ENCODE results near the gene METTL8. TPM values are rescaled to one million over a fixed set of nuclear protein-coding genes. Genes with fewer than 3 reads are reported as not detected.

METTL8 gene
- total and polyA plus RNA-seq, 9 donors, result 8.0 to 17.6 (median 12.4) TPM

DNA sequence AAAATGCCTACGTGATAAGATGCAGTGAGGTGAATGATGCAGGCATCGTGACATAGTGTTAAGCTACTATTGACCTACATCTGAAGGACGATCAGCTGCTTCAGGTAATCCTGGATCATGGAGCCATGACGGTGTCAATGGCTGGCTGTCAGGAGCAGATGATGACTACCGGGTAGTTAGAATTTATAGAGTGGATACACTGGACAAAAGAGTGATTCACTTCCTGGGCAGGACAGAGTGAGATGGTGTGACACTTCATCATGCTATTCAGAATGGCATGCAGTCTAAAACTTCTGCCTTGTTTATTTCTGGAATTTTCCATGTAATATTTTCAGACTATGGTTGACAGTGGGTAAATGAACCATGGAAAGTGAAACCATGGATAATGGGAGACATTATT lies 29.5 kb downstream of the METTL8 start:
- Histone ChIP-seq H3K9me3 (replicated peaks; ENCODE audit: control insufficient read depth, low read depth, low read length) (peaks cover 7% of the 10 kb centered on the region), H3K36me3 (ENCODE audit: control insufficient read depth, insufficient read depth, low read length) (no peaks in the 10 kb centered on the region), H3K4me3 (ENCODE audit: low read length) (no peak overlapping the region), H3K27ac (ENCODE audit: low read length) (no peak overlapping the region), H3K4me1 (ENCODE audit: control insufficient read depth, insufficient read depth, low read length) (no peaks in the 10 kb centered on the region), H3K27me3 (ENCODE audit: control insufficient read depth, insufficient read depth, low read length) (no peaks in the 10 kb centered on the region)
- no peak for DNase-seq
- WGBS (ENCODE audit: insufficient coverage), result 95% methylated on average over 4 of the region's 5 CpGs

DNA sequence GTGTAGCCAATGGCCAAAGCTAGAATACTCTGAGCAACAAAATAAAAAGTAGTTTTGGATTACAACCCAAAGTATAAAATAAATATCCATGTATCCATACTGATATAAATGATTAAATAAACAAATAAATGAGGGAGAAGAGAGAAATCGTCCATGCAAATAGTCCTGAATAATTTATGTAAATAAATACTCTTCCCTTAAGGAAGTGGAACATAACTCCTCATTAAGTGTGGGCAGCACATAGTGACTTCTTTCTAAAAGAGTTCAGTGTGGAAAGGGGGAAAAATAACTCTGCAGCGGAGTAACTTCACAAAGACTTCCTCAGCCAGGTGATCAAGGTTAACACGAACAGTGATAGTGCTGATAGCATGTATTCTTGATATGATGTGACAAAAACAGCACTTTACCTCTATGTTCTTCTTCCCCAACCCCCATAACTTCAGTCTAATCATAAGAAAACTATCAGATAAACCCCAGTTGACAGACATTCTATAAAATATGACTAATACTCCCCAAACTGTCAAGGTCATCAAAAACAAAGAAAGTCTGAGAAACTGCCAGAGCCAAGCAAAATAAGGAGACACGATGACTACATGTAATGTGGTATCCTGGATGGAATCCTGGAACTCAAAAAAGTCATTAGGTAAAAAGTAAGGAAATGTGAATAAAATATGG lies 30.7 kb downstream of the METTL8 start:
- Histone ChIP-seq H3K36me3 (ENCODE audit: control insufficient read depth, insufficient read depth, low read length) (no peaks in the 10 kb centered on the region), H3K4me1 (ENCODE audit: control insufficient read depth, insufficient read depth, low read length) (no peaks in the 10 kb centered on the region), H3K4me3 (ENCODE audit: low read length) (no peak overlapping the region), H3K27ac (ENCODE audit: low read length) (no peak overlapping the region), H3K9me3 (replicated peaks; ENCODE audit: control insufficient read depth, low read depth, low read length) (peaks cover 7% of the 10 kb centered on the region), H3K27me3 (ENCODE audit: control insufficient read depth, insufficient read depth, low read length) (no peaks in the 10 kb centered on the region)
- DNase-seq, result no peak
- WGBS (ENCODE audit: insufficient coverage), result 100% methylated on average over 1 of the region's 4 CpGs

DNA sequence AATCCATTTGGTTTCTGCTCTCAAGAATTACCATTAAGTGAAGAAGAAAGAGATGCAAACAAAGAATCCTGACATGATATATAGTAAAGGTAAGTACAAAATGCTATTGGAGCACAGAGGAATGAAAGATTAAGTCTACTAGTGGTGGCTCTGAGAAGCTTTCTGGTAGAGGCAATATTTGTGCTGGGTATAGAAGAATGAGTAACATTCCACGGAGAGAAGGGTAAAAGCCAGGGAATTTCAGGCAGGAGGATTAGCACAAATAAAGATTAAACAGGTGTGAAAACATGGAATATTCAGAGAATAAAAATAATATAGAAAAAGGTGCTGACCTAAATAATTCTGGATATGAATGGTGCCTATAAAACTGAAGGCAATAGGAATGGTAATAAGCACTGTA lies 31.8 kb downstream of the METTL8 start:
- H3K36me3 ChIP-seq (ENCODE audit: control insufficient read depth, insufficient read depth, low read length), result no peaks in the 10 kb centered on the region
- H3K9me3 ChIP-seq (replicated peaks; ENCODE audit: control insufficient read depth, low read depth, low read length), result peaks cover 7% of the 10 kb centered on the region
- no peak overlapping the region for H3K27ac ChIP-seq (ENCODE audit: low read length)
- no peak overlapping the region for H3K4me3 ChIP-seq (ENCODE audit: low read length)
- no peaks in the 10 kb centered on the region for H3K4me1 ChIP-seq (ENCODE audit: control insufficient read depth, insufficient read depth, low read length)
- DNase-seq, result no peak
- no peaks in the 10 kb centered on the region for H3K27me3 ChIP-seq (ENCODE audit: control insufficient read depth, insufficient read depth, low read length)
- no CpG with 5 or more reads among the region's 1 CpG for WGBS (ENCODE audit: insufficient coverage)

DNA sequence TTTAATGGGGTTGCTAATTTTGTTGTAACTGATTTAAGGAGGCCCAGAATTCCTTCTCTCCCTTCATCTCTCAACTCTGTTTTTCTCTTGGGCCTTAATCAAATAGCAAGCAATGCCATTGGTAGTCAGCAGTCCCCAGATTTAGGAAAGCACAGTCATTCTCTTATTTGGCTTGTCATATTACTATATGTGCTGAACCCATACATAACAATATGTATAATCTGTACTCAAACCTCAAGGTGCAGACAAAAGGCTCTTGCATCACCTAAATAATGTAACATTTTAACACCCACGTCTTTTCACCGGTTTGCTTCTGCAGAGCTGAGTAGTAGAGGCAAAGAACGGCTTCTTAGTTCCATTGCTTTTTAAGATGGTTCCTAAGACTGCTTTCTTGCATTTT lies 33.4 kb downstream of the METTL8 start:
- Histone ChIP-seq H3K4me1 (ENCODE audit: control insufficient read depth, insufficient read depth, low read length) (no peaks in the 10 kb centered on the region), H3K9me3 (replicated peaks; ENCODE audit: control insufficient read depth, low read depth, low read length) (peaks cover 7% of the 10 kb centered on the region), H3K27ac (ENCODE audit: low read length) (no peak overlapping the region), H3K4me3 (ENCODE audit: low read length) (no peak overlapping the region), H3K27me3 (ENCODE audit: control insufficient read depth, insufficient read depth, low read length) (no peaks in the 10 kb centered on the region), H3K36me3 (ENCODE audit: control insufficient read depth, insufficient read depth, low read length) (no peaks in the 10 kb centered on the region)
- no CpG with 5 or more reads among the region's 3 CpGs for WGBS (ENCODE audit: insufficient coverage)
- DNase-seq, result no peak

DNA sequence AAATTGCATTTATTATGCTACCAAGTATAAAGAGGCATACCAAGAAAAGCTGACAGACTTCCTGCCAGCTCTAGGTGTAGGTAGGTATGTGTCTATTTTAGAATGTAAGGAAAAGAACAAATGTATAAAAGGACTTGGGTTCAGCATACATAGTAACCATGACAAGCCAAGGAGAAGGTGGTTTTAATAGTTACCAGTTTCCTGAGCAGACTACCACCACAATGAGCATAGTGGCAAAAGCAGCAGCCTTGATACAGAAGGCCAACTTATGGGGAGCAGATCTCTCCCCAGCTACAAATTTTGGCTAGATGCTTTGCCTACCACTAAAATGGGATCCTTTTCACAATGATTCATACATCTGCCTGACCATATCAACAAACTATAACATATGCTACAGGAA lies 34.5 kb downstream of the METTL8 start:
- no peaks in the 10 kb centered on the region for H3K27me3 ChIP-seq (ENCODE audit: control insufficient read depth, insufficient read depth, low read length)
- no peak for DNase-seq
- no peak overlapping the region for H3K4me3 ChIP-seq (ENCODE audit: low read length)
- no peak overlapping the region for H3K27ac ChIP-seq (ENCODE audit: low read length)
- no peaks in the 10 kb centered on the region for H3K4me1 ChIP-seq (ENCODE audit: control insufficient read depth, insufficient read depth, low read length)
- H3K36me3 ChIP-seq (ENCODE audit: control insufficient read depth, insufficient read depth, low read length), result no peaks in the 10 kb centered on the region
- H3K9me3 ChIP-seq (replicated peaks; ENCODE audit: control insufficient read depth, low read depth, low read length), result peaks cover 7% of the 10 kb centered on the region

DNA sequence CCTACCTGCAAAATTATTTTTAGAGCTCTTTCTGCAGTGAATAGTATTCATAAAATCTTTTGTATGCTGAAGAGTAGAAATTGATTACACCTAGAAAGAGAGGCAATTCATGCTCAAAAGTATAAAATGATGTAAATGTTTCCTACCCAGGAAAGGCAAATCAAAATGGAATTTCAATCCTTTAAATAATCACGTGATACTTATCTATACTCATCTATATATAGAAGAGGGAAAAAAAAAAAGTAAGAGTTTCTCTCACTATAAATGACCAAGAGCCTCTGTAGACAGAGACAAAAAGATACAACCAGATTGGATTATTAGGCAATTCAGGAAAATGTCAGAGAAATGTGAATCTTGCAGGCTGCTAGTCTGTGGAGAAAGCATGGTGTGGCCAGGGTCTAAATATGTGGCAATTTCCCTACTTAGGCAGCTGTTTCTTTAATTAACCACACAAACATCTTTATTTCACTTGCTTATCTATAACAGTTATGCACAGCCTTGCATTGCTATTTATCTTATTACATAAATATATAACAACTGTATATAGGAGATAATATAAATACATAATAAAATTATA lies 39.5 kb downstream of the METTL8 start:
- Histone ChIP-seq H3K27me3 (ENCODE audit: control insufficient read depth, insufficient read depth, low read length) (no peaks in the 10 kb centered on the region), H3K9me3 (replicated peaks; ENCODE audit: control insufficient read depth, low read depth, low read length) (no peaks in the 10 kb centered on the region), H3K4me1 (ENCODE audit: control insufficient read depth, insufficient read depth, low read length) (no peaks in the 10 kb centered on the region), H3K36me3 (ENCODE audit: control insufficient read depth, insufficient read depth, low read length) (no peaks in the 10 kb centered on the region), H3K27ac (ENCODE audit: low read length) (no peak overlapping the region), H3K4me3 (ENCODE audit: low read length) (no peak overlapping the region)
- DNase-seq, result no peak
- WGBS (ENCODE audit: insufficient coverage), result no CpG with 5 or more reads among the region's 1 CpG

DNA sequence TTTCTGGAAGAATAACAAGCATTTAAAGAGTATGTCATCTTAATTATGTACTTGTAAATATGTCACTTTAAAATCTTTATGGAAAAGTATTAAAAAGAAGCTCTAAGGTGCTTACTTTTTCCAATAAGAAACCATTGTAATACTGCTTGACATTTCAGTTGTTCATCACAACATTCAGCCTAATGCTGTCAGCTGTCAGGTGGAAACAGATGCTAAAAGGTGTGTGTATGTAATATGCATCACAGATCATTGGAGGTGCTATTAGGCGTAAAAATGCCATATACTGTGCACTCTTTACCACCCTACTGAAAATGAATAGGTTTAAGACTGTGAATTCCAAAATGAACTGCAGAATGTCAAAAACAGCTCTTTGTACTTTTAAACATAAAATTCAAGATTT lies 40.3 kb downstream of the METTL8 start:
- no peaks in the 10 kb centered on the region for H3K27me3 ChIP-seq (ENCODE audit: control insufficient read depth, insufficient read depth, low read length)
- H3K4me3 ChIP-seq (ENCODE audit: low read length), result no peak overlapping the region
- WGBS (ENCODE audit: insufficient coverage), result no CpG with 5 or more reads among the region's 1 CpG
- no peaks in the 10 kb centered on the region for H3K36me3 ChIP-seq (ENCODE audit: control insufficient read depth, insufficient read depth, low read length)
- no peak for DNase-seq
- no peaks in the 10 kb centered on the region for H3K9me3 ChIP-seq (replicated peaks; ENCODE audit: control insufficient read depth, low read depth, low read length)
- H3K27ac ChIP-seq (ENCODE audit: low read length), result no peak overlapping the region
- H3K4me1 ChIP-seq (ENCODE audit: control insufficient read depth, insufficient read depth, low read length), result no peaks in the 10 kb centered on the region

DNA sequence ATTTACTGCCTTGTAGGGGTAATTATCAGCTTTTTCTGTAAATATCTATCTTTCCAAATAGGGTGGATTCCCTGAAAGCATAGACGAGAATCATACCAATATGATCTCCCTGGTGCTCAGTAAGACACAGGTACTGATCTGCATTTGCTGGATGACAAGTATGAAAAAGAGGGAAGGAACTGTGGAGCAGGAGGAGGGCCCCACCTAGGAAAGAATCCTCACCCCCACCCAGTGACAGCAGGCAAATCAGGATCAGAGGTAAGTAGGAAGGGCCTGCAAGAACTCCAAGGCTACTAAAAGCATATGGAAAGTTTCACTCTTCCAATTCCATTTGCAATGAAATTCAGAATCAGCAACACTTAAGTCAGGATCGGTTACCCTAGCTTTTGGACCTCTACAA lies 42.3 kb downstream of the METTL8 start:
- H3K36me3 ChIP-seq (ENCODE audit: control insufficient read depth, insufficient read depth, low read length), result no peaks in the 10 kb centered on the region
- H3K4me3 ChIP-seq (ENCODE audit: low read length), result no peak overlapping the region
- no peaks in the 10 kb centered on the region for H3K27me3 ChIP-seq (ENCODE audit: control insufficient read depth, insufficient read depth, low read length)
- H3K27ac ChIP-seq (ENCODE audit: low read length), result no peak overlapping the region
- no peak for DNase-seq
- H3K9me3 ChIP-seq (replicated peaks; ENCODE audit: control insufficient read depth, low read depth, low read length), result no peaks in the 10 kb centered on the region
- H3K4me1 ChIP-seq (ENCODE audit: control insufficient read depth, insufficient read depth, low read length), result no peaks in the 10 kb centered on the region
- no CpG with 5 or more reads among the region's 2 CpGs for WGBS (ENCODE audit: insufficient coverage)

DNA sequence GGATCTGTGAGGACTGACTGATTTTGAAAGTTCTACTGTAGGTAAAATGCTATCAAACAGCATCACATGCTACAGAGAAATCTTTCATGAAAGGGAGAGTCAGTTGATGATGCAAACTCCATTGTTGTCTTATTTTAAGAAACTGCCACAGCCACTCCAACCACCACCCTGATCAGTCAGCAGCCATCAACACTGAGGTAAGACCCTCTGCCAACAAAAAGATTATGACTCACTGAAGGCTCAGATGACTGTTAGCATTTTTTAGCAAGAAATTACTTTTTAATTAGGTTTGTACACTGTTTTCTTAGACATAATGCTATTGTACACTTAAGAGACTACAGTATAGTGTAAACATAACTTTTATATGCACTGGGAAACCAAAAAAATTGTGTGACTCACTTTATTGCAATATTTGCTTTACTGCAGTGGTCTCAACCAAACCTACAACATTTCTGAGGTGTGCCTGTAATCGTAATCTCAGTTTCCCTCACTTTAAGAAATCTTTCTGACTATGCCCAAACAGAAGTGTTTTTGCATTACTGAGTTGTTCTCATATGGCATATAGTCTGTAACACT lies 42.8 kb downstream of the METTL8 start:
- no peak for DNase-seq
- Histone ChIP-seq H3K4me3 (ENCODE audit: low read length) (no peak overlapping the region), H3K36me3 (ENCODE audit: control insufficient read depth, insufficient read depth, low read length) (no peaks in the 10 kb centered on the region), H3K4me1 (ENCODE audit: control insufficient read depth, insufficient read depth, low read length) (no peaks in the 10 kb centered on the region), H3K27ac (ENCODE audit: low read length) (no peak overlapping the region), H3K27me3 (ENCODE audit: control insufficient read depth, insufficient read depth, low read length) (no peaks in the 10 kb centered on the region), H3K9me3 (replicated peaks; ENCODE audit: control insufficient read depth, low read depth, low read length) (no peaks in the 10 kb centered on the region)
- WGBS (ENCODE audit: insufficient coverage), result no CpG with 5 or more reads among the region's 1 CpG

DNA sequence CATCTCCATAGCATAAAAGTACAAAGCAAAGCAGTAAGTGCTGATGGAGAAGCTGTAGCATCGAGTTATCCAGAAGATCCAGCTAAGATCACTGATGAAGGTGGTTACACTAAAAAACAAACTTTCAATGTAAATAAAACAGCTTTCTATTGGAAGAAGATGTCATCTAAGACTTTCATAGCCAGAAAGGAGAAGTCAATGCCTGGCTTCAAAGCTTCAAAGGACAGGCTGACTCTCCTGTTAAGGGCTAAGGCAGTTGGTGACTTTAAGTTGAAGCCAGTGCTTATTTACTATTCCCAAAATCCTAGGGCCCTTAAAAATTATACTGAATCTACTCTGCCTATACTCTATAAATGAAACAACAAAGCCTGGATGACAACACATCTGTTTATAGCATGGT lies 44.0 kb downstream of the METTL8 start:
- Histone ChIP-seq H3K4me3 (ENCODE audit: low read length) (no peak overlapping the region), H3K9me3 (replicated peaks; ENCODE audit: control insufficient read depth, low read depth, low read length) (no peaks in the 10 kb centered on the region), H3K4me1 (ENCODE audit: control insufficient read depth, insufficient read depth, low read length) (no peaks in the 10 kb centered on the region), H3K36me3 (ENCODE audit: control insufficient read depth, insufficient read depth, low read length) (no peaks in the 10 kb centered on the region), H3K27ac (ENCODE audit: low read length) (no peak overlapping the region), H3K27me3 (ENCODE audit: control insufficient read depth, insufficient read depth, low read length) (no peaks in the 10 kb centered on the region)
- no CpG with 5 or more reads among the region's 1 CpG for WGBS (ENCODE audit: insufficient coverage)
- no peak for DNase-seq
